Astrocyte (in vitro differentiated cells and primary cell): ENCODE data around the gene FRMPD2.

Experiments
- CTCF ChIP-seq: IDR thresholded peaks from 2 replicates; pipeline ENCODE4 v1.5.1; 2011; ENCODE audit warnings: low read depth, mild to moderate bottlenecking, inconsistent platforms, low read length, moderate library complexity; ENCODE audit not compliant: insufficient read depth
- EZH2 ChIP-seq: IDR thresholded peaks from 2 replicates; pipeline ENCODE4 v1.6.1; 2012; ENCODE audit warnings: mild to moderate bottlenecking, low read length, inconsistent platforms; ENCODE audit not compliant: insufficient read depth

DNA sequence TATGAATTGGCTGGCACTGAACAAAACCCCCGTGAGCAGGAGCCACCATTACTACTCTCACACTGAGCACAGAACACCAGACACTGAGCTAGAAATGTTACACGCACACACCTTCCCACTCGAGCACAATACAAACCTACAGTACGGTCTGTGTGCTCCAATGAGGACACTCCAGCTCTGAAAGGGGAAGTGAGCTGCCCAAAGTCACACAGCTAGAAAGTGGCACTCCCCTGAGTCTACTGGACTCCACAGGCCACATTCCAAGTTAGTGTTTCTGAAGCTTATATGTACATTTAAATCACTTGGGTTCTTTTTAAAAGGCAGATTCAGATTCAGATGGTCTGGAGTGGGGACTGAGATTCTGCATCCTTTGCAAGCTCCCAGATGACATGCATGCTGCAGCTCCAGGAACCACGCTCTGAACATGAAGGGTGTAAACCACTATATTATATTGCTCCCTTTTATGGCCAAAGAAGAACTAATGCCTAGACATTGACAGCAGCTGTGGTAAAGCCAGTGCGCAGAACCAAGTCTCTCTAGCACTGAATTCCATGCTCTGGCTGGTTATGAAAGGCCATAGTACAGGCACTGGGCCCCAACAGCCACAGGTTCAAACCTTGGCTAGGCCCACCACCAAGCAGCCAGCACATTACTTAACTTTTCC is 77.1 kb downstream of the FRMPD2 start:
- TF ChIP-seq CTCF (no peak), EZH2 (no peak)
